ENCODE measurements around the gene CCNF. TPM values are rescaled to one million over a fixed set of nuclear protein-coding genes. Genes with fewer than 3 reads are reported as not detected.
A peak's percentile ranks its signal among the peaks of the same experiment; 100 is the strongest.

CCNF gene
- total and polyA plus RNA-seq, 2 of the 8 experiments (the other 6 are each of a cell fraction or from before 2014, with no cell fraction given): 15.4 to 54.3 TPM

DNA sequence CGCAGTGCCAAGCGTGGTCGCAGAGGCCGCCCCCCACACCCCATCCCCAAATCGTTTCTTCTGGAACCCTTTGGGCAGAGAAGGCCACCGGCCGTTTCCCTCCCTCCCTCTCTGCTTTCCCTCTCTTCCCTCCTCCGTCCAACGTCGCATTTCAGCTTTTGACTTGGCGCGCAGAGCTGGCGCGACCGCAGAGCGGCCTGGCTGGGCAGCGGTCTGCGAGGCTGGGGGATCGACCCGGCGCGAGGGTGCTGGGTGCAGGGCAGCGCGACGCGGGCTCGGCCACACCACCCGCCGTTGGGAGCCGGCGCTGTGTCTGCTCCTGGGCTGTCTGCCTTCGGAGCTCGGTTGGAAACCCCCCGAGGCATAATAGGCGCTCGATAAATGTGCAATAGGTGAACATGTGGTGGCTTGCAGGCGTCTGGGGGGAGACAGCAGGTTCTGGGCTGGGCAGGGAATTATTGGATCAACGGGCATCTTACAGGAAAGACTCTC is 39.0 kb downstream of the CCNF start:
- Histone ChIP-seq H4K8ac (ENCODE audit: extremely low read depth, insufficient read depth, low read length) (peak overlapping the region; percentile 97), H2BK20ac (ENCODE audit: low read length) (0 out of 2 replicates have a peak overlapping the region, but pooled peaks have one; percentile 61), H2BK120ac (replicated peaks; ENCODE audit: low read depth, low read length) (peak overlapping the region; percentile 61), H3K4me1 (replicated peaks in 1 of 4; ENCODE audit: control insufficient read depth in 3 of 4, insufficient read depth in 4 of 4, low read length in 3 of 4) (peaks cover 0 to 37% (median 29%) of the 10 kb centered on the region in 4 experiments; a peak in 6 of 7 replicates), H3K9ac (replicated peaks in 1 of 4; ENCODE audit: extremely low read depth in 1 of 4, low read depth in 3 of 4, low read length in 3 of 4) (peak overlapping the region; percentile 50 to 86 (median 62); a peak in 6 of 7 replicates), H3K79me2 (ENCODE audit: control insufficient read depth in 1 of 2, insufficient read depth in 2 of 2, low read length in 2 of 2) (no peaks in the 10 kb centered on the region), H4K5ac (ENCODE audit: insufficient read length, low read depth, low read length) (peak overlapping the region; percentile 50), H4K91ac (replicated peaks; ENCODE audit: insufficient read length, low read length) (peak overlapping the region; percentile 96), H2AK5ac (ENCODE audit: low read depth, low read length) (no peak overlapping the region), H2BK12ac (ENCODE audit: low read depth, low read length) (peak overlapping the region; percentile 68; the same call in 1 of the 2 replicates), H3K4me3 (ENCODE audit: extremely low read depth in 1 of 4, insufficient read depth in 2 of 4, low read depth in 3 of 4, low read length in 4 of 4) (peak overlapping the region; percentile 36 to 73 (median 44)), H3K27ac (ENCODE audit: low read depth, low read length) (no peak overlapping the region), H3K56ac (replicated peaks; ENCODE audit: insufficient read length, low read depth, low read length) (peak overlapping the region; percentile 73), H2BK15ac (ENCODE audit: low read length) (peak overlapping the region; percentile 46; the same call in 1 of the 2 replicates), H3K27me3 (replicated peaks in 1 of 4; ENCODE audit: control insufficient read depth in 3 of 4, extremely low read depth in 1 of 4, insufficient read depth in 3 of 4, low read length in 3 of 4) (peaks cover 21 to 50% (median 46%) of the 10 kb centered on the region in 4 experiments), H3K4ac (replicated peaks; ENCODE audit: insufficient read length, low read depth, low read length) (peak overlapping the region; percentile 98), H4K20me1 (replicated peaks in 1 of 2; ENCODE audit: control insufficient read depth in 1 of 2, insufficient read depth in 2 of 2, low read length in 2 of 2) (peaks cover 2 to 8% of the 10 kb centered on the region in 2 experiments), H3K14ac (ENCODE audit: insufficient read length) (peak overlapping the region; percentile 68), H3K36me3 (ENCODE audit: control insufficient read depth in 2 of 4, insufficient read depth in 4 of 4, low read length in 3 of 4) (peaks cover 0 to 4% (median 2%) of the 10 kb centered on the region in 4 experiments; a peak in 2 of 8 replicates), H3K18ac (ENCODE audit: extremely low read depth, low read length) (peak overlapping the region; percentile 98), H2BK5ac (ENCODE audit: low read depth, low read length) (peak overlapping the region; percentile 71; the same call in 1 of the 2 replicates), H3K4me2 (ENCODE audit: insufficient read depth in 1 of 2, low read depth in 2 of 2, low read length in 2 of 2) (peak overlapping the region; percentile 88 to 94), H3K79me1 (ENCODE audit: low read depth, low read length) (no peaks in the 10 kb centered on the region), H3K23me2 (ENCODE audit: low read depth, low read length) (peaks cover 14% of the 10 kb centered on the region; the same call in 1 of the 2 replicates), H3K9me3 (ENCODE audit: insufficient read depth in 2 of 2, low read depth in 1 of 2, low read length in 1 of 2) (no peaks in the 10 kb centered on the region), H2AFZ (ENCODE audit: low read length) (no peak overlapping the region), H3K23ac (ENCODE audit: insufficient read length) (no peak overlapping the region)
- FAIRE-seq (no peak), DNase-seq (ENCODE audit: low read depth in 1 of 2, low spot score in 2 of 2) (peak in 1 of 2 experiments; percentile 61)
- CTCF ChIA-PET (ENCODE audit: partially characterized antibody): interaction anchor here (1.3 to 4.0 kb wide), 4 partner anchors 7 to 33 kb away, joined by 4 to 15 read pairs (median 8); partner anchors contain the start of gene TEDC2
- WGBS, 2 experiments (ENCODE audit: extremely low coverage in 1 of 2, insufficient coverage in 1 of 2, insufficient read length in 1 of 2, insufficient replicate concordance in 2 of 2, low coverage in 1 of 2, low lambda C conversion rate in 2 of 2, missing lambda C conversion rate in 1 of 2): 6% methylated on average over 32 of the region's 38 CpGs; no CpG with 5 or more reads in 1 of the 2 experiments
- POLR2A ChIA-PET (ENCODE audit: partially characterized antibody): interaction anchor here (0.8 to 2.3 kb wide), 13 partner anchors 9 to 280 kb away, joined by 3 to 21 read pairs (median 4); partner anchors contain the start of genes AMDHD2, ATP6V0C, ECI1 and TEDC2
- TF ChIP-seq SUZ12 (IDR thresholded peaks at IDR 0.05; ENCODE audit: low read length): 0 out of 2 replicates have a peak, but pooled peaks have one; percentile 28
- no peak for TF ChIP-seq SP4 (IDR thresholded peaks at IDR 0.05; ENCODE audit: low read length)
- peak in 1 of 2 experiments; percentile 46; a peak in 1 of 4 replicates for TF ChIP-seq SIN3A (conservative IDR thresholded peaks at IDR 0.05 in 1 of 2, IDR thresholded peaks at IDR 0.05 in 1 of 2; ENCODE audit: low read depth in 1 of 2, low read length in 2 of 2)
- TF ChIP-seq ZNF274 (IDR thresholded peaks at IDR 0.05; ENCODE audit: borderline replicate concordance, extremely low read depth, low read length): no peak
- no peak for TF ChIP-seq SP2 (IDR thresholded peaks at IDR 0.05; ENCODE audit: low read length)
- TF ChIP-seq, protein P1, sequence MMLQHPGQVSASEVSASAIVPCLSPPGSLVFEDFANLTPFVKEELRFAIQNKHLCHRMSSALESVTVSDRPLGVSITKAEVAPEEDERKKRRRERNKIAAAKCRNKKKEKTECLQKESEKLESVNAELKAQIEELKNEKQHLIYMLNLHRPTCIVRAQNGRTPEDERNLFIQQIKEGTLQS (IDR thresholded peaks at IDR 0.05; ENCODE audit: insufficient read depth, low read depth, low read length): no peak
- TF ChIP-seq TCF12 (IDR thresholded peaks at IDR 0.05; ENCODE audit: low read depth, low read length): no peak
- no peak for TF ChIP-seq CHD1 (IDR thresholded peaks at IDR 0.05; ENCODE audit: low read depth, low read length)
- no peak for TF ChIP-seq RNF2 (IDR thresholded peaks at IDR 0.05; ENCODE audit: borderline replicate concordance, low read depth, low read length, missing control alignments, poor library complexity, severe bottlenecking)
- TF ChIP-seq EGR1 (IDR thresholded peaks at IDR 0.05; ENCODE audit: borderline replicate concordance, low read depth, low read length): no peak
- no peak for TF ChIP-seq NANOG (IDR thresholded peaks at IDR 0.05; ENCODE audit: insufficient read depth, low read depth, low read length, poor library complexity, severe bottlenecking)
